GM13976 (cell line): ENCODE data around the gene SYNPO2.

Experiments used
- DNase-seq: peaks from one replicate; pipeline ENCODE4 v3.0.0; 2012; ENCODE audit warnings: low spot score
- in situ Hi-C: fragments of 300-500 bp; cut with MboI; formaldehyde crosslinking; loops from one replicate; pipeline ENCODE4 v1.12.0; 2022; ENCODE audit warnings: low sequenced_read_pairs, mixed read lengths, inconsistent platforms; ENCODE audit not compliant: unreplicated experiment
- TF ChIP-seq, protein P1 (sequence below): IDR thresholded peaks from 2 replicates; pipeline ENCODE4 v1.5.1; 2012; ENCODE audit warnings: borderline replicate concordance, mild to moderate bottlenecking; ENCODE audit not compliant: insufficient read depth; ENCODE audit errors: extremely low read depth, missing control alignments, control extremely low read depth

SYNPO2 gene

GRCh38 chr4:118898221-118898620, 9.6 kb downstream of the SYNPO2 start:
- DNase-seq, result no peak
- in situ Hi-C loops, result no loop called here
- TF ChIP-seq, protein P1, sequence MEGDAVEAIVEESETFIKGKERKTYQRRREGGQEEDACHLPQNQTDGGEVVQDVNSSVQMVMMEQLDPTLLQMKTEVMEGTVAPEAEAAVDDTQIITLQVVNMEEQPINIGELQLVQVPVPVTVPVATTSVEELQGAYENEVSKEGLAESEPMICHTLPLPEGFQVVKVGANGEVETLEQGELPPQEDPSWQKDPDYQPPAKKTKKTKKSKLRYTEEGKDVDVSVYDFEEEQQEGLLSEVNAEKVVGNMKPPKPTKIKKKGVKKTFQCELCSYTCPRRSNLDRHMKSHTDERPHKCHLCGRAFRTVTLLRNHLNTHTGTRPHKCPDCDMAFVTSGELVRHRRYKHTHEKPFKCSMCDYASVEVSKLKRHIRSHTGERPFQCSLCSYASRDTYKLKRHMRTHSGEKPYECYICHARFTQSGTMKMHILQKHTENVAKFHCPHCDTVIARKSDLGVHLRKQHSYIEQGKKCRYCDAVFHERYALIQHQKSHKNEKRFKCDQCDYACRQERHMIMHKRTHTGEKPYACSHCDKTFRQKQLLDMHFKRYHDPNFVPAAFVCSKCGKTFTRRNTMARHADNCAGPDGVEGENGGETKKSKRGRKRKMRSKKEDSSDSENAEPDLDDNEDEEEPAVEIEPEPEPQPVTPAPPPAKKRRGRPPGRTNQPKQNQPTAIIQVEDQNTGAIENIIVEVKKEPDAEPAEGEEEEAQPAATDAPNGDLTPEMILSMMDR, result no peak

DNA sequence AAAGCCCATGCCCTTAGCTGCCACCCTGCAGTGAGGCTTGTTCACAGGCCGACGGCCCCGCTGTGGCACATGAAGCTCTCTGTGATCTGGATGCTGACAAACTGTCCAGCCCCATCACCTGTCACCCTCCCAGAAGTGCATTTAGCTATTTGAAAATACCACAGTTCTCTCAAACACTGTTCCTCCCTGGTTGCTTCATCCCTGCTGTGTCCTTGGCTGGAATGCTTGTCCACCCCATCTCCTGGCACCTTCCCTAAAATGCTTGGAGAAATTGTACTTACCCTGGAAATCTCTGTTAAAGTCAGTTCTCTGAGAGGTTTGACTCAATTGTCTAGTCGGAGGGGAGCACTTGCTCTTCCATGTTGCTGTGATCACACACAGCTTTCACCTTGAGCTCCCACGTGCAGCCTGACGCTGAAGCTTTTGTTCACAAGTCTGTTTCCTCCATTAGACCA, 10.1 kb downstream of the SYNPO2 start:
- in situ Hi-C loops, result no loop called here
- TF ChIP-seq, protein P1, result no peak
- DNase-seq, result no peak

- in situ Hi-C loops, result no loop called here
- no peak for DNase-seq
- TF ChIP-seq, protein P1, result no peak
Measured at GRCh38 chr4:118904418-118904817, 15.8 kb downstream of the SYNPO2 start.

DNA sequence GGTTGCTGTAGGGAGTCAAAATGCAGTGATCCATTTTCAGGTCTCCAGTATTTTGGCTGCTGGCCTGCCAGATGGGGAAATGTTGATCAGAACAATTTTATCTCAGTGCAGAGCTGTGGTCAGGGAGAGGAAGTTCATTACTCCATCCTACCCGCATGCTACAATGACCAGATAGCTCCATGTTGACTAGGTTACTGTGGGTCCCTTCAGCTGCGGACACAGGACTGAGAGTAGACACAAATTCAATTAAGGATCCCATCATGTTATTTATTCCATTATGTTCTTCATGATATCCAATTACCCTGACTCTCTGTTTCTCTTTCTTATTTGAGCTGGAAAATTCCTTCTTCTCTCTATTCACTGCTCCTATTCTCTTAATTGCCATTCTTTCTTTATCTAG, 16.3 kb downstream of the SYNPO2 start:
- TF ChIP-seq, protein P1, result no peak
- in situ Hi-C loops, result no loop called here
- DNase-seq, result no peak

DNA sequence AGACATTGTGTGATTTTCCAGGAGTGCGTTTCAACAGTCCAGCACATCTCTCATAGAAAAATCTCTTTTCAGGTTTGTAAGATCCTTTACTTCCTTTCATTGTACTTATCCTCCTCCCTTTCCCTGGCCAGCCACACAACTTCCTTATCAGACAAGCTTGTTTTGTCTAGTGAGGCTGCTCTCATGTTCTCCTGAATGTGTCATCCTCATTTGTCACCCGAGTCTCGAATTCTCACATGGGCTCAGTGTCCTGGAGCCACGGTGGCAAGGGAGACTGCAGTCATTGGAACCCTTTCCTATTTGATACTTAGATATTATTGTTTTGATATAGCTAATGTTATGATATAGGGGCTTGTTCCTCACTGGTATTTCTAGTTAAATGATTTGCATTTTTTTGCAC, 16.9 kb downstream of the SYNPO2 start:
- no peak for DNase-seq
- in situ Hi-C loops, result no loop called here
- TF ChIP-seq, protein P1, result no peak

- no peak for DNase-seq
- in situ Hi-C loops, result no loop called here
- TF ChIP-seq, protein P1, result no peak
Measured at GRCh38 chr4:118909173-118909956, 20.7 kb downstream of the SYNPO2 start.
